WERI-Rb-1 (cell line): ENCODE results near the gene CTSC.

Source experiments
- DNase-seq: peaks from one replicate; pipeline ENCODE4 v3.0.0-alpha.2; 2020
- H3K27ac ChIP-seq: fragments of 250-450 bp; sonication (Bioruptor Pico); 2 replicates; pipeline ENCODE4 v1.5.1; 2020; ENCODE audit warnings: mild to moderate bottlenecking, moderate library complexity
- H3K27me3 ChIP-seq: fragments of 250-450 bp; sonication (Bioruptor Pico); 2 replicates; pipeline ENCODE4 v1.5.1; 2021; ENCODE audit warnings: mild to moderate bottlenecking, low read depth, moderate library complexity; ENCODE audit not compliant: insufficient read depth, severe bottlenecking
- H3K36me3 ChIP-seq: fragments of 250-450 bp; sonication (Bioruptor Pico); 2 replicates; pipeline ENCODE4 v1.5.1; 2020; ENCODE audit warnings: mild to moderate bottlenecking, moderate library complexity
- H3K4me3 ChIP-seq: 2 replicates; pipeline ENCODE4 v1.5.1; 2011; ENCODE audit warnings: low read depth, mild to moderate bottlenecking, control low read depth, low read length
- H3K9me3 ChIP-seq: fragments of 250-450 bp; sonication (Bioruptor Pico); 2 replicates; pipeline ENCODE4 v1.5.1; 2021; ENCODE audit warnings: mild to moderate bottlenecking, moderate library complexity; ENCODE audit not compliant: severe bottlenecking
- CTCF ChIP-seq: IDR thresholded peaks from 2 replicates; pipeline ENCODE4 v1.5.1; 2011; ENCODE audit warnings: low read depth, mild to moderate bottlenecking, control low read depth, inconsistent platforms, low read length

Gene CTSC

GRCh38 chr11:88352139-88352538 is 14.6 kb upstream of the CTSC start:
- no peaks in the 10 kb centered on the region for H3K36me3 ChIP-seq
- no peaks in the 10 kb centered on the region for H3K27me3 ChIP-seq
- TF ChIP-seq CTCF, result no peak
- H3K9me3 ChIP-seq, result no peaks in the 10 kb centered on the region
- H3K4me3 ChIP-seq, result no peak overlapping the region
- DNase-seq, result no peak
- no peak overlapping the region for H3K27ac ChIP-seq

GRCh38 chr11:88348870-88349269 is 11.3 kb upstream of the CTSC start:
- Histone ChIP-seq H3K27ac (no peak overlapping the region), H3K9me3 (no peaks in the 10 kb centered on the region), H3K36me3 (no peaks in the 10 kb centered on the region), H3K27me3 (no peaks in the 10 kb centered on the region), H3K4me3 (no peak overlapping the region)
- DNase-seq, result no peak
- TF ChIP-seq CTCF, result no peak

- Histone ChIP-seq H3K36me3 (no peaks in the 10 kb centered on the region), H3K4me3 (no peak overlapping the region), H3K9me3 (no peaks in the 10 kb centered on the region), H3K27me3 (no peaks in the 10 kb centered on the region), H3K27ac (no peak overlapping the region)
- no peak for TF ChIP-seq CTCF
- no peak for DNase-seq
Measured at GRCh38 chr11:88345949-88346348, 8.4 kb upstream of the CTSC start.

- no peak for DNase-seq
- TF ChIP-seq CTCF, result no peak
- H3K27ac ChIP-seq, result no peak overlapping the region
- no peak overlapping the region for H3K4me3 ChIP-seq
- H3K36me3 ChIP-seq, result no peaks in the 10 kb centered on the region
- no peaks in the 10 kb centered on the region for H3K9me3 ChIP-seq
- no peaks in the 10 kb centered on the region for H3K27me3 ChIP-seq
Measured at GRCh38 chr11:88345408-88345807, 7.9 kb upstream of the CTSC start.

GRCh38 chr11:88344869-88345268 is 7.3 kb upstream of the CTSC start:
- Histone ChIP-seq H3K36me3 (no peaks in the 10 kb centered on the region), H3K27me3 (no peaks in the 10 kb centered on the region), H3K4me3 (no peak overlapping the region), H3K27ac (no peak overlapping the region), H3K9me3 (no peaks in the 10 kb centered on the region)
- no peak for TF ChIP-seq CTCF
- DNase-seq, result no peak

- Histone ChIP-seq H3K27ac (no peak overlapping the region), H3K4me3 (no peak overlapping the region), H3K27me3 (no peaks in the 10 kb centered on the region), H3K9me3 (no peaks in the 10 kb centered on the region), H3K36me3 (no peaks in the 10 kb centered on the region)
- DNase-seq, result no peak
- no peak for TF ChIP-seq CTCF
Measured at GRCh38 chr11:88341522-88342251, 4.2 kb upstream of the CTSC start.
